Tibial nerve (tissue), 4 donors: ENCODE data around the gene KRT25. TPM values are rescaled to one million over a fixed set of nuclear protein-coding genes. Genes with fewer than 3 reads are reported as not detected.

Experiments used
- DNase-seq, 2 donors: peaks; one replicate each; pipeline ENCODE4 v3.0.0-alpha.2; 2019; ENCODE audit warnings: low spot score in 2 of 2
- H3K27ac ChIP-seq, 4 donors: fragments of 200-600 bp; sonication (generic) in 3 of 4; one replicate each; pipeline ENCODE4 v1.5.1; 2017 to 2019; ENCODE audit warnings: mild to moderate bottlenecking in 1 of 4
- H3K27me3 ChIP-seq, 2 donors: fragments of 200-600 bp; sonication (generic) in 1 of 2; one replicate each; pipeline versions ENCODE4 v1.5.1 to v1.6.0; 2017 to 2019
- H3K36me3 ChIP-seq, 3 donors: fragments of 200-600 bp; sonication (generic); one replicate each; pipeline ENCODE4 v1.5.1; 2018 to 2019
- H3K4me1 ChIP-seq, 4 donors: fragments of 200-600 bp; sonication (generic) in 3 of 4; one replicate each; pipeline ENCODE4 v1.5.1; 2017 to 2019
- H3K4me3 ChIP-seq, 4 donors: fragments of 200-600 bp; sonication (generic) in 3 of 4; one replicate each; pipeline ENCODE4 v1.5.1; 2017 to 2019; ENCODE audit warnings: mild to moderate bottlenecking in 1 of 4, moderate library complexity in 1 of 4
- H3K9me3 ChIP-seq, 4 donors: fragments of 200-600 bp; sonication (generic) in 3 of 4; one replicate each; pipeline ENCODE4 v1.5.1; 2017 to 2019
- CTCF ChIP-seq, 5 experiments: fragments of 200-600 bp in 3 of 5; fragments of 450-650 bp in 2 of 5; sonication (generic) in 3 of 5; IDR thresholded peaks; one replicate each; pipeline ENCODE4 v1.5.1; 2016 to 2019; ENCODE audit warnings: antibody characterized with exemption in 5 of 5, mild to moderate bottlenecking in 3 of 5, moderate library complexity in 2 of 5
- EP300 ChIP-seq, 2 donors: sonication (generic); formaldehyde crosslinking; IDR thresholded peaks; one replicate each; pipeline ENCODE4 v1.6.1; 2017; ENCODE audit warnings: antibody characterized with exemption in 2 of 2, mild to moderate bottlenecking in 1 of 2
- POLR2A ChIP-seq, 2 donors: fragments of 450-650 bp; IDR thresholded peaks; one replicate each; pipeline ENCODE4 v1.6.1; 2017; ENCODE audit warnings: antibody characterized with exemption in 2 of 2, mild to moderate bottlenecking in 2 of 2, moderate library complexity in 2 of 2
- WGBS, 2 donors: methylation state at CpG; one replicate each; pipeline ENCODE4 v1.1.5; 2018; 5-methylcytosine and 5-hydroxymethylcytosine counted together
- total RNA-seq, 4 donors: library from RNA; depleted of rRNA; stranded (reverse); fragments of >200 nt; gene quantifications; one replicate each; pipeline ENCODE4 v1.1.0, GENCODE V29; 2016

Gene KRT25
- total RNA-seq, 4 donors from 2014 or later: 0.22 to 0.84 (median 0.39) TPM; not detected in 1

GRCh38 chr17:40727447-40728231 is 27.5 kb downstream of the KRT25 start:
- Histone ChIP-seq H3K27me3 (no peaks in the 10 kb centered on the region), H3K27ac (peak overlapping the region in 2 of 4 donors; percentile 33 to 69), H3K4me3 (no peak overlapping the region), H3K36me3 (no peaks in the 10 kb centered on the region), H3K4me1 (peaks cover 0 to 11% (median 0%) of the 10 kb centered on the region in 4 donors), H3K9me3 (no peaks in the 10 kb centered on the region)
- 54 to 58% methylated on average over 8 of the region's 8 CpGs for WGBS, 2 donors
- TF ChIP-seq CTCF (IDR thresholded peaks at IDR 0.05) (no peak), EP300 (IDR thresholded peaks at IDR 0.05) (peak in 1 of 2 donors; percentile 71)
- peak in 1 of 2 donors; percentile 47 for DNase-seq

GRCh38 chr17:40726919-40727318 is 28.2 kb downstream of the KRT25 start:
- DNase-seq: no peak
- H3K4me1 ChIP-seq: peaks cover 0 to 18% (median 0%) of the 10 kb centered on the region in 4 donors
- WGBS, 2 donors: 73 to 78% methylated on average over 2 of the region's 2 CpGs
- H3K27me3 ChIP-seq: no peaks in the 10 kb centered on the region
- TF ChIP-seq CTCF (IDR thresholded peaks at IDR 0.05) (peak in 1 of 5 experiments; percentile 22), EP300 (IDR thresholded peaks at IDR 0.05) (no peak)
- H3K9me3 ChIP-seq: no peaks in the 10 kb centered on the region
- H3K27ac ChIP-seq: no peak overlapping the region
- H3K36me3 ChIP-seq: no peaks in the 10 kb centered on the region
- no peak overlapping the region for H3K4me3 ChIP-seq

GRCh38 chr17:40724656-40725055 is 30.5 kb downstream of the KRT25 start:
- H3K4me3 ChIP-seq: no peak overlapping the region
- WGBS, 2 donors: 80 to 82% methylated on average over 1 of the region's 1 CpG
- H3K27ac ChIP-seq: no peak overlapping the region
- TF ChIP-seq EP300 (IDR thresholded peaks at IDR 0.05) (no peak), POLR2A (IDR thresholded peaks at IDR 0.05) (no peak), CTCF (IDR thresholded peaks at IDR 0.05) (no peak)
- no peak for DNase-seq
- peaks cover 0 to 24% (median 0%) of the 10 kb centered on the region in 4 donors for H3K4me1 ChIP-seq
- H3K27me3 ChIP-seq: no peaks in the 10 kb centered on the region
- no peaks in the 10 kb centered on the region for H3K36me3 ChIP-seq
- no peaks in the 10 kb centered on the region for H3K9me3 ChIP-seq

GRCh38 chr17:40722241-40722640 is 32.9 kb downstream of the KRT25 start:
- Histone ChIP-seq H3K9me3 (no peaks in the 10 kb centered on the region), H3K27ac (peak overlapping the region in 2 of 4 donors; percentile 78 to 80), H3K27me3 (no peaks in the 10 kb centered on the region), H3K4me3 (no peak overlapping the region), H3K4me1 (peaks cover 0 to 31% (median 0%) of the 10 kb centered on the region in 4 donors), H3K36me3 (no peaks in the 10 kb centered on the region)
- DNase-seq: no peak
- 15 to 23% methylated on average over 1 of the region's 1 CpG for whole genome bisulfite sequencing, 2 donors
- TF ChIP-seq EP300 (IDR thresholded peaks at IDR 0.05) (peak in 1 of 2 donors; percentile 73), POLR2A (IDR thresholded peaks at IDR 0.05) (no peak)

- Histone ChIP-seq H3K27me3 (no peaks in the 10 kb centered on the region), H3K4me3 (no peak overlapping the region), H3K4me1 (peaks cover 0 to 26% (median 0%) of the 10 kb centered on the region in 4 donors), H3K27ac (no peak overlapping the region), H3K9me3 (no peaks in the 10 kb centered on the region), H3K36me3 (no peaks in the 10 kb centered on the region)
- DNase-seq: no peak
- no peak for TF ChIP-seq POLR2A (IDR thresholded peaks at IDR 0.05)
- WGBS, 2 donors: 64% methylated on average over 2 of the region's 2 CpGs
These were observed 34.2 kb downstream of the KRT25 start for GRCh38 chr17:40720899-40721298.

GRCh38 chr17:40718930-40719329 is 36.2 kb downstream of the KRT25 start:
- Histone ChIP-seq H3K9me3 (no peaks in the 10 kb centered on the region), H3K27ac (no peak overlapping the region), H3K4me1 (peaks cover 0 to 26% (median 0%) of the 10 kb centered on the region in 4 donors), H3K36me3 (no peaks in the 10 kb centered on the region), H3K27me3 (no peaks in the 10 kb centered on the region), H3K4me3 (no peak overlapping the region)
- TF ChIP-seq EP300 (IDR thresholded peaks at IDR 0.05) (no peak), CTCF (IDR thresholded peaks at IDR 0.05) (no peak), POLR2A (IDR thresholded peaks at IDR 0.05) (no peak)
- 59 to 70% methylated on average over 8 of the region's 8 CpGs for WGBS, 2 donors
- no peak for DNase-seq
